SU-DHL-6 (cell line): ENCODE measurements around the gene MED12L.

Source experiments
- CTCF ChIP-seq: fragments of 200-600 bp; sonication (generic); IDR thresholded peaks from one replicate; pipeline ENCODE4 v1.5.1; 2017; ENCODE audit warnings: antibody characterized with exemption, mild to moderate bottlenecking, low read length, moderate library complexity; ENCODE audit not compliant: insufficient read depth, poor library complexity, severe bottlenecking
- EZH2phosphoT487 ChIP-seq: fragments of 200-600 bp; sonication (generic), shearing (Covaris generic); conservative IDR thresholded peaks from 2 replicates; pipeline ENCODE4 v1.6.1; 2018; ENCODE audit warnings: mild to moderate bottlenecking, antibody characterized with exemption, low read length, moderate library complexity, mixed read lengths

GRCh38 chr3:151117047-151117446, 31.6 kb downstream of the MED12L start:
- TF ChIP-seq CTCF (no peak), EZH2phosphoT487 (no peak)
